Epithelial cell of proximal tubule (primary cell): ENCODE results near the gene MTRF1L. TPM values are rescaled to one million over a fixed set of nuclear protein-coding genes. Genes with fewer than 3 reads are reported as not detected.

Experiments
- DNase-seq: peaks from one replicate; pipeline ENCODE4 v3.0.0-alpha.2; 2011; ENCODE audit warnings: low read depth
- H3K4me3 ChIP-seq: 2 replicates; pipeline ENCODE4 v1.5.1; 2011; ENCODE audit warnings: low read depth, mild to moderate bottlenecking, low read length
- total RNA-seq: library from RNA; depleted of rRNA; stranded (reverse); fragments of >200 nt; gene quantifications from 2 replicates; pipeline ENCODE4 v1.2.3, GENCODE V29; 2015
- TF ChIP-seq, protein P1 (sequence below): conservative IDR thresholded peaks from 2 replicates; pipeline ENCODE4 v1.5.1; 2012; ENCODE audit warnings: low read depth, mild to moderate bottlenecking, low read length

The MTRF1L gene
- total RNA-seq, 1 donor from 2014 or later, result 18.4 TPM

DNA sequence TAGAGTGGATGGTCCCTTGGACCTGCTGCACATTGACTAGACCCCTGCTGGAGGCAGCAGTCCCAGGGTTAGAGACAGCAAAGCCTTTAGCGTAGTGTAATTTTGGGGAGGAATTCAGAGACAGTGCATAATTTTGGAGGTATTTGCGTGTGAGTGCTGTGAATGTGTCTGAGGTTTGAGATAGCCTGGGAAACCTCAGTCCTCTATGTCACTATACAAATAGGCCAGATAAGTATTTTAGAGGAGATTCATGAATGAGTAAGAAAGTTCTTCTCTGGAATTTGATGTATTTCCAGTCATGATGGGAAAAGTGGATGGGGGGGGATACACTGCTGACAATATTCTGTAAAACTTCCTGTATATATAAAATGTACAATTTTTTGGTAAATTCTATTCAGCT, 25.8 kb upstream of the MTRF1L start:
- H3K4me3 ChIP-seq, result no peak overlapping the region
- TF ChIP-seq, protein P1, sequence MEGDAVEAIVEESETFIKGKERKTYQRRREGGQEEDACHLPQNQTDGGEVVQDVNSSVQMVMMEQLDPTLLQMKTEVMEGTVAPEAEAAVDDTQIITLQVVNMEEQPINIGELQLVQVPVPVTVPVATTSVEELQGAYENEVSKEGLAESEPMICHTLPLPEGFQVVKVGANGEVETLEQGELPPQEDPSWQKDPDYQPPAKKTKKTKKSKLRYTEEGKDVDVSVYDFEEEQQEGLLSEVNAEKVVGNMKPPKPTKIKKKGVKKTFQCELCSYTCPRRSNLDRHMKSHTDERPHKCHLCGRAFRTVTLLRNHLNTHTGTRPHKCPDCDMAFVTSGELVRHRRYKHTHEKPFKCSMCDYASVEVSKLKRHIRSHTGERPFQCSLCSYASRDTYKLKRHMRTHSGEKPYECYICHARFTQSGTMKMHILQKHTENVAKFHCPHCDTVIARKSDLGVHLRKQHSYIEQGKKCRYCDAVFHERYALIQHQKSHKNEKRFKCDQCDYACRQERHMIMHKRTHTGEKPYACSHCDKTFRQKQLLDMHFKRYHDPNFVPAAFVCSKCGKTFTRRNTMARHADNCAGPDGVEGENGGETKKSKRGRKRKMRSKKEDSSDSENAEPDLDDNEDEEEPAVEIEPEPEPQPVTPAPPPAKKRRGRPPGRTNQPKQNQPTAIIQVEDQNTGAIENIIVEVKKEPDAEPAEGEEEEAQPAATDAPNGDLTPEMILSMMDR, result no peak
- no peak for DNase-seq

DNA sequence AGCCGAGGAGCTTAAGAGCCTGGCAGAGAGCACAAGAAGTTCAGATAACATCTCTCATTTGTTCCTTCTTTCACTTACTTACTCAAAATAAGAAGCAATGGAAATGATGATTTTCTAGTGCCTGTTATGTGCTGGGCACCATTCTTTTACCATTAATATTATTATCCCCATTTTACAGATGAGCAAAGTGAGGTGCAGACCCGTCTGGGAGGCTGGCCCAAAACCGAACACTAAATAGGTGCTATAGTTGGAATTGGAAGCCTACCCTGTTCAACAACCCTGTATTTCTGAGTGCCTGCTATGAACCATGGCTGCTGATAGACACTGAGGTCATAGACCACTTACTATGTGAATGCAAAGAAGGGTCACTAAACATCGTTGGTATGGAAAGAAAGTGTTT, 25.0 kb upstream of the MTRF1L start:
- no peak for DNase-seq
- no peak overlapping the region for H3K4me3 ChIP-seq
- TF ChIP-seq, protein P1, result no peak

DNA sequence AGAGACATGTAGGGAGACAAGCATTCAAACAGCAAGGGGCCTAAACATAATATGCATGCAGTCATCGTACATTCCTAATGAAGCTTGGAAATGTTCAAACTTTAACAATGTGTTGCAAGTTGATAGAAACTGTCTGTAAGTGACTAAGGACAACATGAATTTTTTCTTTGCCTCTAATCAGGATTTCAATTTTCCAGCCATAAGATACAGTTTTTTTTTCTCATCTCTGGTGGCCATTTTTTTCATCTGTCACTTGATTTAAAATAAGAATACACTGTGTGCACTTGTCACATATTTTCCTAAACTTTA, 22.2 kb upstream of the MTRF1L start:
- H3K4me3 ChIP-seq, result no peak overlapping the region
- no peak for DNase-seq
- TF ChIP-seq, protein P1, result no peak

DNA sequence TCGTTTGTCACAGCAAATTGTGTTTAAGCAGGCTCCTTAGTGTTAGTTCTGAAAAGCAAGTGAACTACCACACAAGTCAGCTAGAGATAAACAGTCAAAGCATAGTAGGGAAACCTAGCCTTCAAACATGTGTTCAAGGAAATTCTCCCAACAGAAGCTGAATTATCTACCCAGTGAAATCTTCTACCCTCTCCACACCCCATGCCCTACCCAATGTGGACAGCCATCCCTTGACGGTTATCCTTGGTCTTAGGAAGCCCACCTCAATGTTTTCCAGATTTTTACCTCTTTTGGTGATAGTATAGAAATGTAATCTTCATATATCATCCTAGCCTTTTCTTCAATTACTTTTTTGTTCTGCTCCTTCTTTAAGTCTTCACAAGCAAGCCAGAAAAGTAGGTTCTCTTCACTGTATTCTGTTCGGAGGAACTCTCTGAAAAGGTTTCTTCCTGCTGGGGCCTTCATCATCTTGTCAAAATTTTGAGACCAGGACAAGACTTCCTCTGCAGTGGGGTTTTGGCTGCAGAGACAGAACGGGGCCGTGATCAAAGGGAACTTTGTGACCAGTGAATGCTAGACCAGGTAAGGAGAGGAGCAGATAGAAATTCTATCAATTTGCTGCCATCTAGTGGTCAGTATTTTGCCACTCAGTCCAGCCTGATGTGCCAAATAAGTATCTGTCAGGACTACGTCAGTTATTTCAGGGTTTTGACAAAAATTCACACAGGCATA, 21.6 kb upstream of the MTRF1L start:
- no peak for DNase-seq

DNA sequence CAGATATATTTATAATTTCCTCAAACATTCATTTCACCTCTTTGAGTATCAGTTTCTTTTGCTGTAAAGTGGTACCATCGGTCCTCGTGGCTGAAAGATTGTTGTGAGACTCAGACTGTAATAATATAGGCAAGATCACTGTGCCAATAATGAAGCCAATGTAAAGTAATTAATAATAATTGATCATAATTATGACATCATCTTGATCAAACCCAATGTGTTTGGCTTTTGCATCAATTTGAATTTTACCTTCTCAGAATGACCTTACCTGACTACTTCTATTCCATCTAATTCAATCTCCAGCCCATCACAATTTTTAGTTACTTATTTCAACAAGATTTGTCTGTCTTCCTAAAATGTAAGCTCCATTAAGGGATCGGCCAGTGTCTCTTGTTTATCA, 15.8 kb upstream of the MTRF1L start:
- TF ChIP-seq, protein P1, result no peak
- no peak overlapping the region for H3K4me3 ChIP-seq
- DNase-seq, result no peak

More for the DNA sequence above, 21.6 kb upstream of the MTRF1L start:
- TF ChIP-seq, protein P1, result peak; percentile 84
- no peak overlapping the region for H3K4me3 ChIP-seq

DNA sequence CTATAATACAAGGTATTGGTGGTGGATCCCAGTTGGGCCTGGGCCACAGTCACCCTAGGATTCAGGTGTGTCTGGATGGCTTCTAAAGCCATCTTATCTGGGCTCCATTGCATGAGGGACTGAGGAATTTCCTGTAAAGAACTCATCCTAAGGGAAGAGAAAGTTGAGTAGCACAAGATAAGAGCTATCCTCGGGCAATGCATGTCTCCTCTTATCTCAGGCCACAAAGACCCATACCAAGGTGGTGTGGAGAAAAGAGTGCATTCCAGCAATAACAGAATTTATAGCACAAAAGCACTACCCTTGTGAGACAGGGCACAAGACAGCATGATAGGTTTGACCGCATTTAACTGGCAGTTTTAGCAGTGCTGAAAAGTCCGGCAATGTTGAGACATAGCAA, 14.3 kb upstream of the MTRF1L start:
- TF ChIP-seq, protein P1, result no peak
- no peak overlapping the region for H3K4me3 ChIP-seq
- DNase-seq, result no peak

DNA sequence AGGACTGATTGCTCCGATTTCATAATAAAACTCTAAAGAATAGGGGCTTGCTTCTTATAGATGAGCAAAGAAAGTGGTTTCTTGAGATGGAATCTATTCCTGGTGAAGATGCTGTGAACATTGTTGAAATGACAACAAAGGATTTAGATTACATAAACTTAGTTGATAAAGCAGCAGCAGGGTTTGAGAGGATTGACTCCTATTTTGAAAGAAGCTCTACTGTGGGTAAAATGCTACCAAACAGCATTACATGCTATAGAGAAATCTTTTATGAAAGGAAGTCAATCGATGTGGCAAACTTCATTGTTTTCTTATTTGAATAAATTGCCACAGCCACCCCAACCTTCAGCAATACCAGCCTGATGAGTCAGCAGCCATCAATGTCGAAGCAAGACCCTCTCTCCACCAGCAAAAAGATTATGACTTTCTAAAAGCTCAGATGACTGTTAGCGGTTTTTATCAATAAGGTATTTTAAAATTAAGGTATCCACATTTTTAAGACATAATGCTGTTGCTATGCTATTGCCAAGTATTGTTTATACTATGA, 12.7 kb upstream of the MTRF1L start:
- TF ChIP-seq, protein P1, result no peak

More for the DNA sequence above, 12.7 kb upstream of the MTRF1L start:
- no peak overlapping the region for H3K4me3 ChIP-seq
- DNase-seq, result no peak
